IgD-negative memory B cell (primary cell): ENCODE data around the gene FGD1. TPM values are rescaled to one million over a fixed set of nuclear protein-coding genes. Genes with fewer than 3 reads are reported as not detected.
A peak's percentile ranks its signal among the peaks of the same experiment; 100 is the strongest.
"Not testable (repeated sequence)": the region's sequence is repeated elsewhere in the genome, so short reads cannot be mapped to it uniquely, and the experiment has no call there.

ENCODE experiments used
- H3K27ac Mint-ChIP-seq, 3 donors: one replicate each; pipeline ENCODE4 v1.8.0; 2020 to 2022; ENCODE audit warnings: mild to moderate bottlenecking in 3 of 3, mixed read lengths in 3 of 3, moderate library complexity in 1 of 3
- H3K27me3 Mint-ChIP-seq: one replicate; pipeline ENCODE4 v1.8.0; 2021; ENCODE audit warnings: mixed read lengths
- H3K36me3 Mint-ChIP-seq: one replicate; pipeline ENCODE4 v1.8.0; 2020; ENCODE audit warnings: mild to moderate bottlenecking, mixed read lengths
- H3K4me1 Mint-ChIP-seq, 3 donors: one replicate each; pipeline ENCODE4 v1.8.0; 2020 to 2022; ENCODE audit warnings: mixed read lengths in 3 of 3, mild to moderate bottlenecking in 1 of 3
- H3K4me3 Mint-ChIP-seq, 4 donors: one replicate each; pipeline ENCODE4 v1.8.0; 2020 to 2022; ENCODE audit warnings: mild to moderate bottlenecking in 4 of 4, mixed read lengths in 4 of 4, moderate library complexity in 3 of 4
- H3K9me3 Mint-ChIP-seq, 3 donors: one replicate each; pipeline ENCODE4 v1.8.0; 2020 to 2021; ENCODE audit warnings: mixed read lengths in 3 of 3, mild to moderate bottlenecking in 1 of 3
- polyA plus RNA-seq: library from polyadenylated mRNA; unstranded; fragments of 300-500 nt; fragmentation: Illumina TruSeq; gene quantifications from one replicate; pipeline ENCODE4 v1.2.3, GENCODE V29; 2021

Gene FGD1
- polyA plus RNA-seq = 0.55 TPM

GRCh38 chrX:54495814-54496516, at the start of gene FGD1:
FGD1 (minus strand) TSS chrX:54496234; CDS start chrX:54495432, 802 bp downstream.
- Mint-ChIP-seq H3K4me1 (peaks cover 0 to 2% (median 1%) of the 10 kb centered on the region in 3 donors), H3K27ac (no peak within 1 kb of the TSS), H3K4me3 (peak within 1 kb of the TSS; percentile 73 to 87 (median 74)), H3K27me3 (peaks cover 26% of the 10 kb centered on the region), H3K36me3 (no peaks in the 10 kb centered on the region), H3K9me3 (peaks cover 0 to 2% (median 0%) of the 10 kb centered on the region in 3 donors)

- not testable (repeated sequence) for H3K4me1 Mint-ChIP-seq, H3K27ac Mint-ChIP-seq, H3K27me3 Mint-ChIP-seq, H3K36me3 Mint-ChIP-seq, H3K4me3 Mint-ChIP-seq, H3K9me3 Mint-ChIP-seq
Measured at GRCh38 chrX:54542239-54542638, 46.2 kb upstream of the FGD1 start.

GRCh38 chrX:54540289-54540688, 44.3 kb upstream of the FGD1 start:
- Mint-ChIP-seq H3K27ac (peak overlapping the region in 1 of 3 donors; percentile 63), H3K4me1 (peaks cover 0 to 3% (median 0%) of the 10 kb centered on the region in 3 donors), H3K4me3 (no peak overlapping the region), H3K36me3 (peaks cover 5% of the 10 kb centered on the region), H3K9me3 (peaks cover 0 to 3% (median 0%) of the 10 kb centered on the region in 3 donors), H3K27me3 (no peaks in the 10 kb centered on the region)

- Mint-ChIP-seq H3K27me3 (no peaks in the 10 kb centered on the region), H3K36me3 (peaks cover 3% of the 10 kb centered on the region), H3K4me3 (peak overlapping the region in 1 of 4 donors; percentile 70), H3K27ac (no peak overlapping the region), H3K4me1 (peaks cover 8 to 23% (median 20%) of the 10 kb centered on the region in 3 donors), H3K9me3 (peaks cover 0 to 6% (median 0%) of the 10 kb centered on the region in 3 donors)
Measured at GRCh38 chrX:54534271-54534670, 38.2 kb upstream of the FGD1 start.

GRCh38 chrX:54530357-54530900, 34.4 kb upstream of the FGD1 start:
- H3K27me3 Mint-ChIP-seq = no peaks in the 10 kb centered on the region
- H3K9me3 Mint-ChIP-seq = peaks cover 0 to 5% (median 4%) of the 10 kb centered on the region in 3 donors
- no peaks in the 10 kb centered on the region for H3K36me3 Mint-ChIP-seq
- peak overlapping the region; percentile 87 to 99 (median 98) for H3K4me3 Mint-ChIP-seq
- H3K4me1 Mint-ChIP-seq = peaks cover 10 to 22% (median 20%) of the 10 kb centered on the region in 3 donors
- H3K27ac Mint-ChIP-seq = peak overlapping the region; percentile 95 to 99 (median 95)

GRCh38 chrX:54529552-54530356, 33.7 kb upstream of the FGD1 start, which contains the start of gene GNL3L:
GNL3L (plus strand) TSS chrX:54530219; CDS start chrX:54532567, 2,348 bp downstream.
- H3K9me3 Mint-ChIP-seq = peaks cover 0 to 5% (median 4%) of the 10 kb centered on the region in 3 donors
- H3K36me3 Mint-ChIP-seq = no peaks in the 10 kb centered on the region
- H3K27ac Mint-ChIP-seq = peak within 1 kb of the TSS; percentile 95 to 99 (median 97)
- H3K4me1 Mint-ChIP-seq = peaks cover 10 to 22% (median 19%) of the 10 kb centered on the region in 3 donors
- no peaks in the 10 kb centered on the region for H3K27me3 Mint-ChIP-seq
- peak within 1 kb of the TSS; percentile 87 to 99 (median 98) for H3K4me3 Mint-ChIP-seq

- Mint-ChIP-seq H3K4me1 (peaks cover 10 to 18% (median 17%) of the 10 kb centered on the region in 3 donors), H3K27me3 (no peaks in the 10 kb centered on the region), H3K27ac (peak overlapping the region; percentile 95 to 99 (median 97)), H3K9me3 (peaks cover 0 to 5% (median 4%) of the 10 kb centered on the region in 3 donors), H3K36me3 (no peaks in the 10 kb centered on the region), H3K4me3 (peak overlapping the region; percentile 87 to 99 (median 98))
Measured at GRCh38 chrX:54529151-54529550, 33.1 kb upstream of the FGD1 start.

- Mint-ChIP-seq H3K27ac (no peak overlapping the region), H3K4me3 (no peak overlapping the region), H3K4me1 (no peaks in the 10 kb centered on the region), H3K27me3 (peaks cover 1% of the 10 kb centered on the region), H3K9me3 (peaks cover 2 to 9% (median 7%) of the 10 kb centered on the region in 3 donors), H3K36me3 (no peaks in the 10 kb centered on the region)
Measured at GRCh38 chrX:54509400-54509799, 13.4 kb upstream of the FGD1 start.

- Mint-ChIP-seq H3K36me3 (no peaks in the 10 kb centered on the region), H3K9me3 (peaks cover 0 to 2% (median 0%) of the 10 kb centered on the region in 3 donors), H3K4me1 (peaks cover 0 to 2% (median 1%) of the 10 kb centered on the region in 3 donors), H3K4me3 (peak overlapping the region; percentile 73 to 87 (median 74)), H3K27me3 (peaks cover 26% of the 10 kb centered on the region), H3K27ac (no peak overlapping the region)
Measured at GRCh38 chrX:54496936-54497335, 902 bp upstream of the FGD1 start.

- Mint-ChIP-seq H3K4me1 (peaks cover 0 to 2% (median 1%) of the 10 kb centered on the region in 3 donors), H3K27ac (no peak overlapping the region), H3K4me3 (peak overlapping the region; percentile 73 to 87 (median 74)), H3K9me3 (peaks cover 0 to 2% (median 0%) of the 10 kb centered on the region in 3 donors), H3K27me3 (peaks cover 26% of the 10 kb centered on the region), H3K36me3 (no peaks in the 10 kb centered on the region)
Measured at GRCh38 chrX:54496517-54496852, 451 bp upstream of the FGD1 start.

GRCh38 chrX:54494989-54495813, 833 bp downstream of the FGD1 start:
- Mint-ChIP-seq H3K9me3 (peaks cover 0 to 2% (median 0%) of the 10 kb centered on the region in 3 donors), H3K4me1 (peaks cover 0 to 2% (median 1%) of the 10 kb centered on the region in 3 donors), H3K36me3 (no peaks in the 10 kb centered on the region), H3K4me3 (peak overlapping the region in 2 of 4 donors; percentile 74 to 83), H3K27me3 (peaks cover 26% of the 10 kb centered on the region), H3K27ac (no peak overlapping the region)

GRCh38 chrX:54494166-54494988, 1.7 kb downstream of the FGD1 start:
- H3K4me3 Mint-ChIP-seq = peak overlapping the region in 3 of 4 donors; percentile 21 to 83 (median 66)
- H3K27ac Mint-ChIP-seq = no peak overlapping the region
- H3K27me3 Mint-ChIP-seq = peaks cover 26% of the 10 kb centered on the region
- peaks cover 0 to 2% (median 1%) of the 10 kb centered on the region in 3 donors for H3K4me1 Mint-ChIP-seq
- no peaks in the 10 kb centered on the region for H3K36me3 Mint-ChIP-seq
- peaks cover under 1 to 7% (median 3%) of the 10 kb centered on the region in 3 donors for H3K9me3 Mint-ChIP-seq

- Mint-ChIP-seq H3K36me3 (no peaks in the 10 kb centered on the region), H3K4me3 (no peak overlapping the region), H3K27me3 (peaks cover 21% of the 10 kb centered on the region), H3K9me3 (peaks cover 0 to 7% (median 3%) of the 10 kb centered on the region in 3 donors), H3K4me1 (peaks cover 0 to 2% (median 0%) of the 10 kb centered on the region in 3 donors), H3K27ac (no peak overlapping the region)
Measured at GRCh38 chrX:54492340-54492739, 3.7 kb downstream of the FGD1 start.
